SW 1271 (cell line): Measurements from ENCODE around the gene ATP5PB.
A peak's percentile ranks its signal among the peaks of the same experiment; 100 is the strongest.

Experiments
- DNase-seq, 2 experiments: peaks; one replicate each; lab custom pipeline; 2025; lab: John Stamatoyannopoulos, UW

The ATP5PB gene

GRCh38 chr1:111475701-111476100 is 26.4 kb downstream of the ATP5PB start:
- no peak for DNase-seq

GRCh38 chr1:111476214-111476613 is 26.9 kb downstream of the ATP5PB start:
- DNase-seq, result no peak

- DNase-seq, result no peak
Measured at GRCh38 chr1:111476761-111477309, 27.6 kb downstream of the ATP5PB start.

- DNase-seq, result no peak
Measured at GRCh38 chr1:111480674-111481073, 31.4 kb downstream of the ATP5PB start.

GRCh38 chr1:111481387-111482221 is 32.3 kb downstream of the ATP5PB start:
- peak in 1 of 2 experiments; percentile 14 for DNase-seq

GRCh38 chr1:111483166-111483565 is 33.9 kb downstream of the ATP5PB start:
- no peak for DNase-seq

- DNase-seq, result no peak
Measured at GRCh38 chr1:111483876-111484275, 34.6 kb downstream of the ATP5PB start.

- no peak for DNase-seq
Measured at GRCh38 chr1:111484391-111485026, 35.2 kb downstream of the ATP5PB start.

- DNase-seq, result no peak
Measured at GRCh38 chr1:111486431-111486830, 37.2 kb downstream of the ATP5PB start.

- DNase-seq, result no peak
Measured at GRCh38 chr1:111487133-111487532, 37.9 kb downstream of the ATP5PB start.

- DNase-seq, result no peak
Measured at GRCh38 chr1:111488669-111489068, 39.4 kb downstream of the ATP5PB start.

GRCh38 chr1:111489604-111490003 is 40.3 kb downstream of the ATP5PB start:
- DNase-seq, result no peak

- DNase-seq, result no peak
Measured at GRCh38 chr1:111490220-111490619, 41.0 kb downstream of the ATP5PB start.

- no peak for DNase-seq
Measured at GRCh38 chr1:111491070-111491469, 41.8 kb downstream of the ATP5PB start.

GRCh38 chr1:111496398-111496797 is 47.1 kb downstream of the ATP5PB start:
- no peak for DNase-seq

- DNase-seq, result no peak
Measured at GRCh38 chr1:111497592-111497991, 48.3 kb downstream of the ATP5PB start.

GRCh38 chr1:111499026-111499785 is 49.9 kb downstream of the ATP5PB start:
- no peak for DNase-seq

- no peak for DNase-seq
Measured at GRCh38 chr1:111501645-111502044, 52.4 kb downstream of the ATP5PB start.

- no peak for DNase-seq
Measured at GRCh38 chr1:111503585-111504060, 54.4 kb downstream of the ATP5PB start, which contains the start of the genes ADORA3 and TMIGD3. TSS of gene ADORA3 (minus strand) at chr1:111503633. CDS start at chr1:111503354, 279 bp downstream. TSS of gene TMIGD3 (minus strand) at chr1:111503633. CDS start at chr1:111503354, 279 bp downstream.

- no peak for DNase-seq
Measured at GRCh38 chr1:111504097-111504496, 54.8 kb downstream of the ATP5PB start.

- DNase-seq, result no peak
Measured at GRCh38 chr1:111505641-111506119, 56.4 kb downstream of the ATP5PB start.

- DNase-seq, result no peak
Measured at GRCh38 chr1:111506561-111506960, 57.3 kb downstream of the ATP5PB start.
